Activated CD4-positive, alpha-beta T cell treated with anti-CD3 and anti-CD28 coated beads, Interleukin-2, amount 50 U/mL, for 48 hours (primary cell): ENCODE results near the gene GRIP1.

ENCODE experiments used
- DNase-seq, 2 experiments: peaks; one replicate each; pipeline ENCODE4 v3.0.0-alpha.2; 2020

GRIP1 gene

GRCh38 chr12:66428870-66429269 is 250.0 kb downstream of the GRIP1 start:
- DNase-seq: no peak

GRCh38 chr12:66428261-66428660 is 250.6 kb downstream of the GRIP1 start:
- DNase-seq: no peak

GRCh38 chr12:66426696-66427095 is 252.2 kb downstream of the GRIP1 start:
- DNase-seq: no peak

- no peak for DNase-seq
Measured at GRCh38 chr12:66423266-66423665, 255.6 kb downstream of the GRIP1 start.

- DNase-seq: no peak
Measured at GRCh38 chr12:66418908-66419307, 260.0 kb downstream of the GRIP1 start.

GRCh38 chr12:66417217-66417616 is 261.7 kb downstream of the GRIP1 start:
- DNase-seq: no peak

- peak; percentile 25 to 41 for DNase-seq
Measured at GRCh38 chr12:66409195-66409871, 269.5 kb downstream of the GRIP1 start.

GRCh38 chr12:66405395-66405794 is 273.5 kb downstream of the GRIP1 start:
- no peak for DNase-seq

GRCh38 chr12:66403746-66404145 is 275.1 kb downstream of the GRIP1 start:
- no peak for DNase-seq

GRCh38 chr12:66399911-66400306 is 279.0 kb downstream of the GRIP1 start:
- no peak for DNase-seq

GRCh38 chr12:66398931-66399910 is 279.7 kb downstream of the GRIP1 start:
- DNase-seq: no peak

GRCh38 chr12:66397574-66398290 is 281.1 kb downstream of the GRIP1 start:
- DNase-seq: no peak

- DNase-seq: no peak
Measured at GRCh38 chr12:66393890-66394289, 285.0 kb downstream of the GRIP1 start.

- no peak for DNase-seq
Measured at GRCh38 chr12:66392266-66392915, 286.5 kb downstream of the GRIP1 start.

GRCh38 chr12:66388517-66388916 is 290.4 kb downstream of the GRIP1 start:
- DNase-seq: no peak

GRCh38 chr12:66387117-66387516 is 291.8 kb downstream of the GRIP1 start:
- no peak for DNase-seq

- no peak for DNase-seq
Measured at GRCh38 chr12:66380769-66381535, 297.9 kb downstream of the GRIP1 start.

GRCh38 chr12:66379616-66380015 is 299.3 kb downstream of the GRIP1 start:
- DNase-seq: no peak

GRCh38 chr12:66375560-66375959 is 303.3 kb downstream of the GRIP1 start:
- no peak for DNase-seq

- no peak for DNase-seq
Measured at GRCh38 chr12:66371982-66372381, 306.9 kb downstream of the GRIP1 start.

GRCh38 chr12:66367015-66367667 is 311.7 kb downstream of the GRIP1 start:
- DNase-seq: no peak
